ENCODE measurements around the gene SULT1A1.
"Not testable (repeated sequence)": the region's sequence is repeated elsewhere in the genome, so short reads cannot be mapped to it uniquely, and the experiment has no call there.

The SULT1A1 gene

GRCh38 chr16:28608496-28608808, 1.4 kb downstream of the SULT1A1 start:
- not testable (repeated sequence) for DNase-seq

- not testable (repeated sequence) for DNase-seq
Measured at GRCh38 chr16:28607681-28608495, 2.0 kb downstream of the SULT1A1 start.

GRCh38 chr16:28607116-28607623, 2.7 kb downstream of the SULT1A1 start:
- DNase-seq = no peak

GRCh38 chr16:28606291-28607115, 3.3 kb downstream of the SULT1A1 start:
- DNase-seq = no peak

- DNase-seq = no peak
Measured at GRCh38 chr16:28604186-28604565, 5.7 kb downstream of the SULT1A1 start.

- DNase-seq = no peak
Measured at GRCh38 chr16:28603381-28604185, 6.3 kb downstream of the SULT1A1 start.

GRCh38 chr16:28602529-28602928, 7.3 kb downstream of the SULT1A1 start:
- peak in 2 of 3 experiments; percentile 17 to 46 for DNase-seq

GRCh38 chr16:28602062-28602461, 7.8 kb downstream of the SULT1A1 start:
- DNase-seq = not testable (repeated sequence)

GRCh38 chr16:28601589-28601988, 8.3 kb downstream of the SULT1A1 start:
- DNase-seq = peak in 1 of 3 experiments; percentile 47

- not testable (repeated sequence) for DNase-seq
Measured at GRCh38 chr16:28600965-28601364, 8.9 kb downstream of the SULT1A1 start.

- not testable (repeated sequence) for DNase-seq
Measured at GRCh38 chr16:28599377-28600285, 10.2 kb downstream of the SULT1A1 start.

GRCh38 chr16:28597692-28598261, 12.1 kb downstream of the SULT1A1 start:
- DNase-seq = peak in 2 of 3 experiments; percentile 0 to 40

GRCh38 chr16:28596840-28597691, 12.8 kb downstream of the SULT1A1 start, which contains the start of gene SULT1A2:
Gene SULT1A2 (minus strand): TSS chr16:28597050. CDS start chr16:28595930, 1,120 bp downstream.
- DNase-seq = no peak

- no peak for DNase-seq
Measured at GRCh38 chr16:28596115-28596630, 13.7 kb downstream of the SULT1A1 start.

GRCh38 chr16:28595451-28595850, 14.4 kb downstream of the SULT1A1 start:
- not testable (repeated sequence) for DNase-seq

GRCh38 chr16:28592979-28593553, 16.8 kb downstream of the SULT1A1 start:
- DNase-seq = no peak

GRCh38 chr16:28592511-28592910, 17.3 kb downstream of the SULT1A1 start:
- no peak for DNase-seq

GRCh38 chr16:28591355-28591754, 18.5 kb downstream of the SULT1A1 start:
- no peak for DNase-seq

Measured in NCI-H1417 (cell line).